ENCODE measurements around the gene NUP214. TPM values are rescaled to one million over a fixed set of nuclear protein-coding genes. Genes with fewer than 3 reads are reported as not detected.

Gene NUP214
- total RNA-seq, 1 donor from 2014 or later, result 62.2 TPM

GRCh38 chr9:131257266-131258025 lies 132.1 kb downstream of the NUP214 start:
- DNase-seq (ENCODE audit: low spot score, unreplicated experiment), result no peak
- TF ChIP-seq CTCF (IDR thresholded peaks at IDR 0.05; ENCODE audit: unreplicated experiment), result no peak
- Mint-ChIP-seq H3K9me3 (ENCODE audit: low read depth) (no peaks in the 10 kb centered on the region), H3K4me3 (ENCODE audit: low read depth) (no peak overlapping the region), H3K27me3 (no peaks in the 10 kb centered on the region), H3K36me3 (ENCODE audit: insufficient read depth) (no peaks in the 10 kb centered on the region), H3K4me1 (ENCODE audit: low read depth) (no peaks in the 10 kb centered on the region), H3K27ac (no peak overlapping the region)

- Mint-ChIP-seq H3K9me3 (ENCODE audit: low read depth) (no peaks in the 10 kb centered on the region), H3K27ac (no peak overlapping the region), H3K36me3 (ENCODE audit: insufficient read depth) (peaks cover 2% of the 10 kb centered on the region), H3K27me3 (no peaks in the 10 kb centered on the region), H3K4me3 (ENCODE audit: low read depth) (no peak overlapping the region), H3K4me1 (ENCODE audit: low read depth) (no peaks in the 10 kb centered on the region)
- no peak for TF ChIP-seq CTCF (IDR thresholded peaks at IDR 0.05; ENCODE audit: unreplicated experiment)
- DNase-seq (ENCODE audit: low spot score, unreplicated experiment), result no peak
These were observed 132.8 kb downstream of the NUP214 start for GRCh38 chr9:131258186-131258585.

- Mint-ChIP-seq H3K4me1 (ENCODE audit: low read depth) (no peaks in the 10 kb centered on the region), H3K27ac (no peak overlapping the region), H3K36me3 (ENCODE audit: insufficient read depth) (peaks cover 2% of the 10 kb centered on the region), H3K9me3 (ENCODE audit: low read depth) (no peaks in the 10 kb centered on the region), H3K27me3 (no peaks in the 10 kb centered on the region), H3K4me3 (ENCODE audit: low read depth) (no peak overlapping the region)
- TF ChIP-seq CTCF (IDR thresholded peaks at IDR 0.05; ENCODE audit: unreplicated experiment), result no peak
- no peak for DNase-seq (ENCODE audit: low spot score, unreplicated experiment)
These were observed 133.5 kb downstream of the NUP214 start for GRCh38 chr9:131258698-131259431.

GRCh38 chr9:131259432-131259898 lies 134.1 kb downstream of the NUP214 start:
- Mint-ChIP-seq H3K4me3 (ENCODE audit: low read depth) (no peak overlapping the region), H3K27ac (no peak overlapping the region), H3K9me3 (ENCODE audit: low read depth) (no peaks in the 10 kb centered on the region), H3K4me1 (ENCODE audit: low read depth) (no peaks in the 10 kb centered on the region), H3K36me3 (ENCODE audit: insufficient read depth) (peaks cover 2% of the 10 kb centered on the region), H3K27me3 (no peaks in the 10 kb centered on the region)
- DNase-seq (ENCODE audit: low spot score, unreplicated experiment), result no peak
- no peak for TF ChIP-seq CTCF (IDR thresholded peaks at IDR 0.05; ENCODE audit: unreplicated experiment)

- TF ChIP-seq CTCF (IDR thresholded peaks at IDR 0.05; ENCODE audit: unreplicated experiment), result no peak
- H3K4me3 Mint-ChIP-seq (ENCODE audit: low read depth), result no peak overlapping the region
- H3K9me3 Mint-ChIP-seq (ENCODE audit: low read depth), result no peaks in the 10 kb centered on the region
- H3K27me3 Mint-ChIP-seq, result no peaks in the 10 kb centered on the region
- no peak for DNase-seq (ENCODE audit: low spot score, unreplicated experiment)
- peaks cover 2% of the 10 kb centered on the region for H3K36me3 Mint-ChIP-seq (ENCODE audit: insufficient read depth)
- H3K4me1 Mint-ChIP-seq (ENCODE audit: low read depth), result no peaks in the 10 kb centered on the region
- no peak overlapping the region for H3K27ac Mint-ChIP-seq
These were observed 134.7 kb downstream of the NUP214 start for GRCh38 chr9:131259916-131260597.

Measured in progenitor cell of endocrine pancreas (in vitro differentiated cells).